Body of pancreas (tissue), 4 donors: ENCODE measurements around the gene MBIP. TPM values are rescaled to one million over a fixed set of nuclear protein-coding genes. Genes with fewer than 3 reads are reported as not detected.
"Not testable (repeated sequence)": the region's sequence is repeated elsewhere in the genome, so short reads cannot be mapped to it uniquely, and the experiment has no call there.

ENCODE experiments used
- ATAC-seq: fragments of 150-250 bp; one replicate; pipeline ENCODE4 v1.9.1; 2016
- DNase-seq, 4 donors: peaks; one replicate each; pipeline ENCODE4 v3.0.0-alpha.2; 2019
- H3K27ac ChIP-seq, 4 donors: fragments of 200-600 bp; sonication (generic); 1 replicate in 3 of 4; 2 replicates in 1 of 4; pipeline versions ENCODE4 v1.5.1 to v1.6.1; 2016 to 2019; ENCODE audit warnings: mild to moderate bottlenecking in 1 of 4, mixed read lengths in 1 of 4, moderate library complexity in 1 of 4
- H3K27me3 ChIP-seq, 2 donors: fragments of 200-600 bp; sonication (generic); one replicate each; pipeline ENCODE4 v1.6.0; 2016; ENCODE audit warnings: mild to moderate bottlenecking in 1 of 2
- H3K36me3 ChIP-seq, 2 donors: fragments of 200-600 bp; sonication (generic); replicated peaks in 1 of 2; 2 replicates each; pipeline ENCODE4 v1.5.1; 2016; ENCODE audit warnings: low read depth in 2 of 2; ENCODE audit not compliant: insufficient read depth in 1 of 2
- H3K4me1 ChIP-seq: fragments of 200-600 bp; sonication (generic); one replicate; pipeline ENCODE4 v1.6.0; 2016
- H3K4me3 ChIP-seq, 2 donors: fragments of 200-600 bp; sonication (generic); 1 replicate in 1 of 2; 2 replicates in 1 of 2; pipeline ENCODE4 v1.5.1; 2016 to 2019
- H3K9me3 ChIP-seq, 3 donors: fragments of 200-600 bp; sonication (generic); 1 replicate in 2 of 3; 2 replicates in 1 of 3; pipeline ENCODE4 v1.5.1; 2016
- CTCF ChIP-seq, 7 experiments: fragments of 450-650 bp in 4 of 7; fragments of 200-600 bp in 3 of 7; sonication (generic) in 3 of 7; IDR thresholded peaks; one replicate each; pipeline ENCODE4 v1.5.1; 2016 to 2019; ENCODE audit warnings: antibody characterized with exemption in 7 of 7
- POLR2A ChIP-seq, 3 donors: fragments of 450-650 bp; IDR thresholded peaks; one replicate each; pipeline ENCODE4 v1.6.1; 2016; ENCODE audit warnings: antibody characterized with exemption in 3 of 3, mild to moderate bottlenecking in 2 of 3
- WGBS, 2 donors: methylation state at CpG; one replicate each; pipeline ENCODE4 v1.1.5; 2017; 5-methylcytosine and 5-hydroxymethylcytosine counted together
- intact Hi-C: fragments of 100-400 bp; cut with DNase I; formaldehyde crosslinking; loops from one replicate; pipeline ENCODE4 v1.15.1; 2023
- total RNA-seq, 2 donors: library from RNA; depleted of rRNA; stranded (reverse); fragments of >200 nt; gene quantifications; one replicate each; pipeline ENCODE4 v1.1.0, GENCODE V29; 2016

The MBIP gene
- total RNA-seq, 2 donors from 2014 or later: 5.6 to 9.9 TPM

- Histone ChIP-seq H3K27me3 (no peaks in the 10 kb centered on the region), H3K4me3 (no peak overlapping the region), H3K27ac (no peak overlapping the region), H3K4me1 (no peaks in the 10 kb centered on the region), H3K9me3 (no peaks in the 10 kb centered on the region), H3K36me3 (no peaks in the 10 kb centered on the region)
- TF ChIP-seq CTCF (IDR thresholded peaks at IDR 0.05) (no peak), POLR2A (IDR thresholded peaks at IDR 0.05) (no peak)
- DNase-seq: no peak
- intact Hi-C loops: no loop called here
- ATAC-seq: no peak
These were observed 19.9 kb upstream of the MBIP start for GRCh38 chr14:36340276-36340890.

- Histone ChIP-seq H3K27ac (no peak overlapping the region), H3K4me3 (no peak overlapping the region), H3K27me3 (no peaks in the 10 kb centered on the region), H3K4me1 (no peaks in the 10 kb centered on the region), H3K36me3 (no peaks in the 10 kb centered on the region), H3K9me3 (no peaks in the 10 kb centered on the region)
- TF ChIP-seq POLR2A (IDR thresholded peaks at IDR 0.05) (no peak), CTCF (IDR thresholded peaks at IDR 0.05) (no peak)
- intact Hi-C loops: no loop called here
- DNase-seq: no peak
- 76 to 81% methylated on average over 1 of the region's 1 CpG for WGBS, 2 donors
- no peak for ATAC-seq
These were observed 19.4 kb upstream of the MBIP start for GRCh38 chr14:36339816-36340215.

- H3K4me1 ChIP-seq: no peaks in the 10 kb centered on the region
- H3K27me3 ChIP-seq: no peaks in the 10 kb centered on the region
- DNase-seq (no peak), ATAC-seq (no peak)
- no peak overlapping the region for H3K4me3 ChIP-seq
- TF ChIP-seq POLR2A (IDR thresholded peaks at IDR 0.05) (no peak), CTCF (IDR thresholded peaks at IDR 0.05) (no peak)
- H3K9me3 ChIP-seq: no peaks in the 10 kb centered on the region
- H3K36me3 ChIP-seq: no peaks in the 10 kb centered on the region
- intact Hi-C loops: no loop called here
- 42 to 59% methylated on average over 4 of the region's 4 CpGs for WGBS, 2 donors
- no peak overlapping the region for H3K27ac ChIP-seq
These were observed 12.7 kb upstream of the MBIP start for GRCh38 chr14:36333119-36333518.

GRCh38 chr14:36327573-36327972 is 7.1 kb upstream of the MBIP start:
- DNase-seq, ATAC-seq, H3K4me1 ChIP-seq, H3K9me3 ChIP-seq, H3K27me3 ChIP-seq, H3K27ac ChIP-seq, H3K4me3 ChIP-seq, intact Hi-C loops, H3K36me3 ChIP-seq: not testable (repeated sequence)
- WGBS, 2 donors: 71 to 77% methylated on average over 4 of the region's 4 CpGs

GRCh38 chr14:36325853-36326252 is 5.4 kb upstream of the MBIP start:
- TF ChIP-seq POLR2A (IDR thresholded peaks at IDR 0.05) (no peak), CTCF (IDR thresholded peaks at IDR 0.05) (no peak)
- DNase-seq (no peak), ATAC-seq (no peak)
- no peak overlapping the region for H3K4me3 ChIP-seq
- no peak overlapping the region for H3K27ac ChIP-seq
- H3K9me3 ChIP-seq: peaks cover 0 to 9% (median 0%) of the 10 kb centered on the region in 3 donors
- intact Hi-C loops: no loop called here
- H3K4me1 ChIP-seq: no peaks in the 10 kb centered on the region
- WGBS, 2 donors: 69% methylated on average over 3 of the region's 3 CpGs
- no peaks in the 10 kb centered on the region for H3K27me3 ChIP-seq
- H3K36me3 ChIP-seq: no peaks in the 10 kb centered on the region
